AG08395 (cell line): ENCODE data around the gene USP17L17.
"Not testable (repeated sequence)": the region's sequence is repeated elsewhere in the genome, so short reads cannot be mapped to it uniquely, and the experiment has no call there.

Experiments
- DNase-seq: peaks from one replicate; pipeline ENCODE4 v3.0.0; 2012; ENCODE audit warnings: mixed read lengths, low spot score

USP17L17 gene, protein sequence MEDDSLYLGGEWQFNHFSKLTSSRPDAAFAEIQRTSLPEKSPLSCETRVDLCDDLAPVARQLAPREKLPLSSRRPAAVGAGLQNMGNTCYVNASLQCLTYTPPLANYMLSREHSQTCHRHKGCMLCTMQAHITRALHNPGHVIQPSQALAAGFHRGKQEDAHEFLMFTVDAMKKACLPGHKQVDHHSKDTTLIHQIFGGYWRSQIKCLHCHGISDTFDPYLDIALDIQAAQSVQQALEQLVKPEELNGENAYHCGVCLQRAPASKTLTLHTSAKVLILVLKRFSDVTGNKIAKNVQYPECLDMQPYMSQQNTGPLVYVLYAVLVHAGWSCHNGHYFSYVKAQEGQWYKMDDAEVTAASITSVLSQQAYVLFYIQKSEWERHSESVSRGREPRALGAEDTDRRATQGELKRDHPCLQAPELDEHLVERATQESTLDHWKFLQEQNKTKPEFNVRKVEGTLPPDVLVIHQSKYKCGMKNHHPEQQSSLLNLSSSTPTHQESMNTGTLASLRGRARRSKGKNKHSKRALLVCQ

DNA sequence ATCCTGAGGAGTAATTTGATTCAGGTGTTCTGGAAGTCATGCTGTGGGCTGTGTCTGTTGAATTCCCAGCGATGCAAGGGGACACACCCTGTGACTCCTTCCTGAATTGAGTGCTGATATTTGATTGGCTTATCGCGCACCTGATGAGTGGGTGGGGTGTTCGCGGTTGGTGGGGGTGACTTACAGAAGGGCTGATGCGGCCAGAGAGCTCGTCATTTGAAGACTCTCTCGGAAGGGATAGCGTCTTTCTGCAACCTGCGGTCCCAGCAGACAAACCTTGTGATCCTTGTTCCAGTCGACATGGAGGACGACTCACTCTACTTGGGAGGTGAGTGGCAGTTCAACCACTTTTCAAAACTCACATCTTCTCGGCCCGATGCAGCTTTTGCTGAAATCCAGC lies at the start of gene USP17L17:
USP17L17 (plus strand) TSS at position 301 of the 400 bp plus-strand sequence; CDS start at position 301, 0 bp downstream.
- not testable (repeated sequence) for DNase-seq

DNA sequence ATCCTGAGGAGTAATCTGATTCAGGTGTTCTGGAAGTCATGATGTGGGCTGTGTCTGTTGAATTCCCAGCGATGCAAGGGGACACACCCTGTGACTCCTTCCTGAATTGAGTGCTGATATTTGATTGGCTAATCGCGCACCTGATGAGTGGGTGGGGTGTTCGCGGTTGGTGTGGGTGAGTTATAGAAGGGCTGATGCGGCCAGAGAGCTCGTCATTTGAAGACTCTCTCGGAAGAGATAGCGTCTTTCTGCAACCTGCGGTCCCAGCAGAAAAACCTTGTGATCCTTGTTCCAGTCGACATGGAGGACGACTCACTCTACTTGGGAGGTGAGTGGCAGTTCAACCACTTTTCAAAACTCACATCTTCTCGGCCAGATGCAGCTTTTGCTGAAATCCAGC lies 33.3 kb upstream of the USP17L17 start, which contains the start of gene USP17L10:
USP17L10 (plus strand) TSS at position 301 of the 400 bp plus-strand sequence; CDS start at position 301, 0 bp downstream.
- DNase-seq = not testable (repeated sequence)

DNA sequence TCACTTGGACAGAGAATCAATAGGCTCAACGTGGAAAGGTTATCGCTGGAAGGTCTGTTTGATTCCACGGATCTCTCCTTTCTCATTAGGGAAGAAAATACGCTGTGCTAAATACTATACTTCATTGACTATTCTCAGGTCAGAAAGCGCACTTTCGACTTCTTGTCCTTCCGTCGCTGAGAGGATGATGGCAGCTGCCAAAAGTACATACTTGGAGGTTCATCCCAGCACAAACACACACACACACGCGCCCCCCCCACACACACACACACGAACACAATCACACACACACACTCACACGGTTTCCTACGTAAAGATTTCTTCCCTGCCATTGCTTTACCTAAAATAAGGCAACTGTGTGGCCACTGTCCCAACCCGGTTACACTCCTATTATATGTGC lies 29.0 kb upstream of the USP17L17 start:
- not testable (repeated sequence) for DNase-seq

DNA sequence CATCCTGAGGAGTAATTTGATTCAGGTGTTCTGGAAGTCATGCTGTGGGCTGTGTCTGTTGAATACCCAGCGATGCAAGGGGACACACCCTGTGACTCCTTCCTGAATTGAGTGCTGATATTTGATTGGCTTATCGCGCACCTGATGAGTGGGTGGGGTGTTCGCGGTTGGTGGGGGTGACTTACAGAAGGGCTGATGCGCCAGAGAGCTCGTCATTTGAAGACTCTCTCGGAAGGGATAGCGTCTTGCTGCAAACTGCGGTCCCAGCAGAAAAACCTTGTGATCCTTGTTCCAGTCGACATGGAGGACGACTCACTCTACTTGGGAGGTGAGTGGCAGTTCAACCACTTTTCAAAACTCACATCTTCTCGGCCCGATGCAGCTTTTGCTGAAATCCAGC lies 28.6 kb upstream of the USP17L17 start, which contains the start of gene USP17L11:
USP17L11 (plus strand) TSS at position 301 of the 400 bp plus-strand sequence; CDS start at position 301, 0 bp downstream.
- DNase-seq = not testable (repeated sequence)

DNA sequence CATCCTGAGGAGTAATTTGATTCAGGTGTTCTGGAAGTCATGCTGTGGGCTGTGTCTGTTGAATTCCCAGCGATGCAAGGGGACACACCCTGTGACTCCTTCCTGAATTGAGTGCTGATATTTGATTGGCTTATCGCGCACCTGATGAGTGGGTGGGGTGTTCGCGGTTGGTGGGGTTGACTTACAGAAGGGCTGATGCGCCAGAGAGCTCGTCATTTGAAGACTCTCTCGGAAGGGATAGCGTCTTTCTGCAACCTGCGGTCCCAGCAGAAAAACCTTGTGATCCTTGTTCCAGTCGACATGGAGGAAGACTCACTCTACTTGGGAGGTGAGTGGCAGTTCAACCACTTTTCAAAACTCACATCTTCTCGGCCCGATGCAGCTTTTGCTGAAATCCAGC lies 23.8 kb upstream of the USP17L17 start, which contains the start of gene USP17L12:
USP17L12 (plus strand) TSS at position 301 of the 400 bp plus-strand sequence; CDS start at position 301, 0 bp downstream.
- not testable (repeated sequence) for DNase-seq

DNA sequence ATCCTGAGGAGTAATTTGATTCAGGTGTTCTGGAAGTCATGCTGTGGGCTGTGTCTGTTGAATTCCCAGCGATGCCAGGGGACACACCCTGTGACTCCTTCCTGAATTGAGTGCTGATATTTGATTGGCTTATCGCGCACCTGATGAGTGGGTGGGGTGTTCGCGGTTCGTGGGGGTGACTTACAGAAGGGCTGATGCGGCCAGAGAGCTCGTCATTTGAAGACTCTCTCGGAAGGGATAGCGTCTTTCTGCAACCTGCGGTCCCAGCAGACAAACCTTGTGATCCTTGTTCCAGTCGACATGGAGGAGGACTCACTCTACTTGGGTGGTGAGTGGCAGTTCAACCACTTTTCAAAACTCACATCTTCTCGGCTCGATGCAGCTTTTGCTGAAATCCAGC lies 19.1 kb upstream of the USP17L17 start, which contains the start of gene USP17L13:
USP17L13 (plus strand) TSS at position 301 of the 400 bp plus-strand sequence; CDS start at position 301, 0 bp downstream.
- DNase-seq = not testable (repeated sequence)

DNA sequence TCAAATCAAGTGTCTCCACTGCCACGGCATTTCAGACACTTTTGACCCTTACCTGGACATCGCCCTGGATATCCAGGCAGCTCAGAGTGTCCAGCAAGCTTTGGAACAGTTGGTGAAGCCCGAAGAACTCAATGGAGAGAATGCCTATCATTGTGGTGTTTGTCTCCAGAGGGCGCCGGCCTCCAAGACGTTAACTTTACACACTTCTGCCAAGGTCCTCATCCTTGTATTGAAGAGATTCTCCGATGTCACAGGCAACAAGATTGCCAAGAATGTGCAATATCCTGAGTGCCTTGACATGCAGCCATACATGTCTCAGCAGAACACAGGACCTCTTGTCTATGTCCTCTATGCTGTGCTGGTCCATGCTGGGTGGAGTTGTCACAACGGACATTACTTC lies 13.4 kb upstream of the USP17L17 start:
- DNase-seq = not testable (repeated sequence)

DNA sequence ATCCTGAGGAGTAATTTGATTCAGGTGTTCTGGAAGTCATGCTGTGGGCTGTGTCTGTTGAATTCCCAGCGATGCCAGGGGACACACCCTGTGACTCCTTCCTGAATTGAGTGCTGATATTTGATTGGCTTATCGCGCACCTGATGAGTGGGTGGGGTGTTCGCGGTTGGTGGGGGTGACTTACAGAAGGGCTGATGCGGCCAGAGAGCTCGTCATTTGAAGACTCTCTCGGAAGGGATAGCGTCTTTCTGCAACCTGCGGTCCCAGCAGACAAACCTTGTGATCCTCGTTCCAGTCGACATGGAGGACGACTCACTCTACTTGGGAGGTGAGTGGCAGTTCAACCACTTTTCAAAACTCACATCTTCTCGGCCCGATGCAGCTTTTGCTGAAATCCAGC lies 9.6 kb upstream of the USP17L17 start, which contains the start of gene USP17L15:
USP17L15 (plus strand) TSS at position 301 of the 400 bp plus-strand sequence; CDS start at position 301, 0 bp downstream.
- DNase-seq = not testable (repeated sequence)

DNA sequence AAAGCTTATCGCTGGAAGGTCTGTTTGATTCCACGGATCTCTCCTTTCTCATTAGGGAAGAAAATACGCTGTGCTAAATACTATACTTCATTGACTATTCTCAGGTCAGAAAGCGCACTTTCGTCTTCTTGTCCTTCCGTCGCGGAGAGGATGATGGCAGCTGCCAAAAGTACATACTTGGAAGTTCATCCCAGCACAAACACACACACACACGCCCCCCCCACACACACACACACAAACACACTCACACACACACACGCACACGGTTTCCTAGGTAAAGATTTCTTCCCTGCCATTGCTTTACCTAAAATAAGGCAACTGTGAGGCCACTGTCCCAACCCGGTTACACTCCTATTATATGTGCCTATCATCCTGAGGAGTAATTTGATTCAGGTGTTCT lies 5.2 kb upstream of the USP17L17 start:
- not testable (repeated sequence) for DNase-seq

DNA sequence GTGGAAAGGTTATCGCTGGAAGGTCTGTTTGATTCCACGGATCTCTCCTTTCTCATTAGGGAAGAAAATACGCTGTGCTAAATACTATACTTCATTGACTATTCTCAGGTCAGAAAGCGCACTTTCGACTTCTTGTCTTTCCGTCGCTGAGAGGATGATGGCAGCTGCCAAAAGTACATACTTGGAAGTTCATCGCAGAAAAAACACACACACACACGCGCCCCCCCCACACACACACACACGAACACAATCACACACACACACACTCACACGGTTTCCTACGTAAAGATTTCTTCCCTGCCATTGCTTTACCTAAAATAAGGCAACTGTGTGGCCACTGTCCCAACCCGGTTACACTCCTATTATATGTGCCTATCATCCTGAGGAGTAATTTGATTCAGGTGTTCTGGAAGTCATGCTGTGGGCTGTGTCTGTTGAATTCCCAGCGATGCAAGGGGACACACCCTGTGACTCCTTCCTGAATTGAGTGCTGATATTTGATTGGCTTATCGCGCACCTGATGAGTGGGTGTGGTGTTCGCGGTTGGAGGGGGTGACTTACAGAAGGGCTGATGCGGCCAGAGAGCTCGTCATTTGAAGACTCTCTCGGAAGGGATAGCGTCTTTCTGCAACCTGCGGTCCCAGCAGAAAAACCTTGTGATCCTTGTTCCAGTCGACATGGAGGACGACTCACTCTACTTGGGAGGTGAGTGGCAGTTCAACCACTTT lies 4.4 kb downstream of the USP17L17 start, which contains the start of gene USP17L18:
USP17L18 (plus strand) TSS at position 678 of the 728 bp plus-strand sequence; CDS start at position 678, 0 bp downstream.
- DNase-seq = not testable (repeated sequence)

DNA sequence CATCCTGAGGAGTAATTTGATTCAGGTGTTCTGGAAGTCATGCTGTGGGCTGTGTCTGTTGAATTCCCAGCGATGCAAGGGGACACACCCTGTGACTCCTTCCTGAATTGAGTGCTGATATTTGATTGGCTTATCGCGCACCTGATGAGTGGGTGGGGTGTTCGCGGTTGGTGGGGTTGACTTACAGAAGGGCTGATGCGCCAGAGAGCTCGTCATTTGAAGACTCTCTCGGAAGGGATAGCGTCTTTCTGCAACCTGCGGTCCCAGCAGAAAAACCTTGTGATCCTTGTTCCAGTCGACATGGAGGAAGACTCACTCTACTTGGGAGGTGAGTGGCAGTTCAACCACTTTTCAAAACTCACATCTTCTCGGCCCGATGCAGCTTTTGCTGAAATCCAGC lies 9.4 kb downstream of the USP17L17 start, which contains the start of gene USP17L19:
USP17L19 (plus strand) TSS at position 301 of the 400 bp plus-strand sequence; CDS start at position 301, 0 bp downstream.
- not testable (repeated sequence) for DNase-seq

DNA sequence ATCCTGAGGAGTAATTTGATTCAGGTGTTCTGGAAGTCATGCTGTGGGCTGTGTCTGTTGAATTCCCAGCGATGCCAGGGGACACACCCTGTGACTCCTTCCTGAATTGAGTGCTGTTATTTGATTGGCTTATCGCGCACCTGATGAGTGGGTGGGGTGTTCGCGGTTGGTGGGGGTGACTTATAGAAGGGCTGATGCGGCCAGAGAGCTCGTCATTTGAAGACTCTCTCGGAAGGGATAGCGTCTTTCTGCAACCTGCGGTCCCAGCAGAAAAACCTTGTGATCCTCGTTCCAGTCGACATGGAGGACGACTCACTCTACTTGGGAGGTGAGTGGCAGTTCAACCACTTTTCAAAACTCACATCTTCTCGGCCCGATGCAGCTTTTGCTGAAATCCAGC lies 14.1 kb downstream of the USP17L17 start, which contains the start of gene USP17L20:
USP17L20 (plus strand) TSS at position 301 of the 400 bp plus-strand sequence; CDS start at position 301, 0 bp downstream.
- not testable (repeated sequence) for DNase-seq

DNA sequence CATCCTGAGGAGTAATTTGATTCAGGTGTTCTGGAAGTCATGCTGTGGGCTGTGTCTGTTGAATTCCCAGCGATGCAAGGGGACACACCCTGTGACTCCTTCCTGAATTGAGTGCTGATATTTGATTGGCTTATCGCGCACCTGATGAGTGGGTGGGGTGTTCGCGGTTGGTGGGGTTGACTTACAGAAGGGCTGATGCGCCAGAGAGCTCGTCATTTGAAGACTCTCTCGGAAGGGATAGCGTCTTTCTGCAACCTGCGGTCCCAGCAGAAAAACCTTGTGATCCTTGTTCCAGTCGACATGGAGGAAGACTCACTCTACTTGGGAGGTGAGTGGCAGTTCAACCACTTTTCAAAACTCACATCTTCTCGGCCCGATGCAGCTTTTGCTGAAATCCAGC lies 18.9 kb downstream of the USP17L17 start, which contains the start of gene USP17L21:
USP17L21 (plus strand) TSS at position 301 of the 400 bp plus-strand sequence; CDS start at position 301, 0 bp downstream.
- not testable (repeated sequence) for DNase-seq

DNA sequence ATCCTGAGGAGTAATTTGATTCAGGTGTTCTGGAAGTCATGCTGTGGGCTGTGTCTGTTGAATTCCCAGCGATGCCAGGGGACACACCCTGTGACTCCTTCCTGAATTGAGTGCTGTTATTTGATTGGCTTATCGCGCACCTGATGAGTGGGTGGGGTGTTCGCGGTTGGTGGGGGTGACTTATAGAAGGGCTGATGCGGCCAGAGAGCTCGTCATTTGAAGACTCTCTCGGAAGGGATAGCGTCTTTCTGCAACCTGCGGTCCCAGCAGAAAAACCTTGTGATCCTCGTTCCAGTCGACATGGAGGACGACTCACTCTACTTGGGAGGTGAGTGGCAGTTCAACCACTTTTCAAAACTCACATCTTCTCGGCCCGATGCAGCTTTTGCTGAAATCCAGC lies 23.6 kb downstream of the USP17L17 start, which contains the start of gene USP17L22:
USP17L22 (plus strand) TSS at position 301 of the 400 bp plus-strand sequence; CDS start at position 301, 0 bp downstream.
- DNase-seq = not testable (repeated sequence)

DNA sequence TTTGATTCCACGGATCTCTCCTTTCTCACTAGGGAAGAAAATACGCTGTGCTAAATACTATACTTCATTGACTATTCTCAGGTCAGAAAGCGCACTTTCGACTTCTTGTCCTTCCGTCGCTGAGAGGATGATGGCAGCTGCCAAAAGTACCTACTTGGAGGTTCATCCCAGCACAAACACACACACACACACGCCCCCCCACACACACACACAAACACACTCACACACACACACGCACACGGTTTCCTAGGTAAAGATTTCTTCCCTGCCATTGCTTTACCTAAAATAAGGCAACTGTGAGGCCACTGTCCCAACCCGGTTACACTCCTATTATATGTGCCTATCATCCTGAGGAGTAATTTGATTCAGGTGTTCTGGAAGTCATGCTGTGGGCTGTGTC lies 28.0 kb downstream of the USP17L17 start:
- not testable (repeated sequence) for DNase-seq
